Esophagus muscularis mucosa (tissue), 4 donors: ENCODE measurements around the gene PPIP5K2. TPM values are rescaled to one million over a fixed set of nuclear protein-coding genes. Genes with fewer than 3 reads are reported as not detected.

Experiments used
- DNase-seq: peaks from one replicate; pipeline ENCODE4 v3.0.0-alpha.2; 2017; ENCODE audit errors: extremely low spot score
- H3K27ac ChIP-seq, 4 donors: fragments of 200-600 bp; sonication (generic); replicated peaks in 1 of 4; 1 replicate in 3 of 4; 2 replicates in 1 of 4; pipeline ENCODE4 v1.5.1; 2016 to 2019; ENCODE audit warnings: mild to moderate bottlenecking in 1 of 4
- H3K27me3 ChIP-seq, 4 donors: fragments of 200-600 bp; sonication (generic); one replicate each; pipeline versions ENCODE4 v1.5.1 to v1.6.0; 2016 to 2019
- H3K36me3 ChIP-seq, 4 donors: fragments of 200-600 bp; sonication (generic); one replicate each; pipeline ENCODE4 v1.5.1; 2016 to 2019
- H3K4me1 ChIP-seq, 4 donors: fragments of 200-600 bp; sonication (generic); one replicate each; pipeline ENCODE4 v1.5.1; 2016 to 2019
- H3K4me3 ChIP-seq, 4 donors: fragments of 200-600 bp; sonication (generic); 1 replicate in 2 of 4; 2 replicates in 2 of 4; pipeline ENCODE4 v1.5.1; 2016 to 2019; ENCODE audit warnings: mild to moderate bottlenecking in 4 of 4, moderate library complexity in 1 of 4
- H3K9me3 ChIP-seq, 4 donors: fragments of 200-600 bp; sonication (generic); 1 replicate in 3 of 4; 2 replicates in 1 of 4; pipeline ENCODE4 v1.5.1; 2016 to 2019
- CTCF ChIP-seq, 3 experiments: fragments of 200-600 bp in 2 of 3; fragments of 450-650 bp in 1 of 3; sonication (generic) in 2 of 3; IDR thresholded peaks; one replicate each; pipeline ENCODE4 v1.5.1; 2017 to 2019; ENCODE audit warnings: antibody characterized with exemption in 3 of 3, mild to moderate bottlenecking in 2 of 3, moderate library complexity in 1 of 3
- EP300 ChIP-seq: sonication (generic); formaldehyde crosslinking; IDR thresholded peaks from one replicate; pipeline ENCODE4 v1.6.1; 2017; ENCODE audit warnings: antibody characterized with exemption
- POLR2A ChIP-seq: fragments of 450-650 bp; IDR thresholded peaks from one replicate; pipeline ENCODE4 v1.6.1; 2017; ENCODE audit warnings: antibody characterized with exemption, moderate library complexity, mild to moderate bottlenecking, low read depth
- POLR2AphosphoS5 ChIP-seq, 2 donors: sonication (generic); formaldehyde crosslinking; IDR thresholded peaks; one replicate each; pipeline ENCODE4 v1.6.1; 2017; ENCODE audit warnings: antibody characterized with exemption in 2 of 2
- WGBS: methylation state at CpG from one replicate; pipeline ENCODE4 v1.1.5; 2018; 5-methylcytosine and 5-hydroxymethylcytosine counted together
- intact Hi-C: fragments of 100-400 bp; cut with DNase I; formaldehyde crosslinking; loops from one replicate; pipeline ENCODE4 v1.15.1; 2023
- total RNA-seq, 4 donors: library from RNA; depleted of rRNA; stranded (reverse); fragments of >200 nt; gene quantifications; one replicate each; pipeline versions ENCODE4 v1.1.0 to v1.2.1, GENCODE V29; 2016

Gene PPIP5K2
- total RNA-seq, 4 donors from 2014 or later, result 15.6 to 21.6 (median 17.3) TPM

GRCh38 chr5:103258957-103259704, 139.0 kb downstream of the PPIP5K2 start:
- intact Hi-C loops, result loop anchor here (2.0 kb wide), 1 partner anchor 304 kb away; the partner anchor contains the start of gene NUDT12
- Histone ChIP-seq H3K4me3 (peak overlapping the region; percentile 65 to 93 (median 80)), H3K27ac (peak overlapping the region; percentile 82 to 89 (median 86)), H3K27me3 (no peaks in the 10 kb centered on the region), H3K9me3 (no peaks in the 10 kb centered on the region), H3K36me3 (no peaks in the 10 kb centered on the region), H3K4me1 (peaks cover 25 to 43% (median 37%) of the 10 kb centered on the region in 4 donors)
- no peak for TF ChIP-seq POLR2AphosphoS5 (IDR thresholded peaks at IDR 0.05)
- WGBS, result 7% methylated on average over 3 of the region's 91 CpGs
- no peak for DNase-seq

- intact Hi-C loops, result loop anchor here (2.0 kb wide), 1 partner anchor 303 kb away; the partner anchor contains the start of gene NUDT12
- 2% methylated on average over 8 of the region's 20 CpGs for WGBS
- DNase-seq, result no peak
- no peaks in the 10 kb centered on the region for H3K27me3 ChIP-seq
- H3K4me3 ChIP-seq, result peak overlapping the region; percentile 65 to 93 (median 80)
- H3K4me1 ChIP-seq, result peaks cover 25 to 43% (median 38%) of the 10 kb centered on the region in 4 donors
- H3K36me3 ChIP-seq, result no peaks in the 10 kb centered on the region
- TF ChIP-seq POLR2A (no peak), POLR2AphosphoS5 (IDR thresholded peaks at IDR 0.05) (no peak), EP300 (no peak), CTCF (IDR thresholded peaks at IDR 0.05) (no peak)
- peak overlapping the region; percentile 82 to 89 (median 86) for H3K27ac ChIP-seq
- no peaks in the 10 kb centered on the region for H3K9me3 ChIP-seq
Measured at GRCh38 chr5:103259705-103260355, 139.7 kb downstream of the PPIP5K2 start.

GRCh38 chr5:103260951-103261350, 140.8 kb downstream of the PPIP5K2 start:
- no peaks in the 10 kb centered on the region for H3K27me3 ChIP-seq
- intact Hi-C loops, result no loop called here
- no peak overlapping the region for H3K27ac ChIP-seq
- H3K4me1 ChIP-seq, result peaks cover 25 to 46% (median 43%) of the 10 kb centered on the region in 4 donors
- no peak for TF ChIP-seq POLR2A
- TF ChIP-seq POLR2AphosphoS5 (IDR thresholded peaks at IDR 0.05), result no peak
- no peak for TF ChIP-seq EP300
- TF ChIP-seq CTCF (IDR thresholded peaks at IDR 0.05), result no peak
- DNase-seq, result no peak
- H3K9me3 ChIP-seq, result no peaks in the 10 kb centered on the region
- no peaks in the 10 kb centered on the region for H3K36me3 ChIP-seq
- H3K4me3 ChIP-seq, result peak overlapping the region in 1 of 4 donors; percentile 87
- 44% methylated on average over 3 of the region's 3 CpGs for WGBS

Other genes starting within 250 kb of the PPIP5K2 start
- gene GIN1, start 163 bp upstream of the PPIP5K2 start, total RNA-seq, result 10 to 100 TPM in 1 of 4 donors, 1 to 10 TPM in 3; 4.4 to 10.4 (median 7.2) TPM
- gene MACIR, start 138.5 kb downstream of the PPIP5K2 start, total RNA-seq, result 10 to 100 TPM in 1 of 4 donors, 1 to 10 TPM in 3; 8.4 to 10.4 (median 9.5) TPM